Fibroblast of villous mesenchyme (primary cell): ENCODE measurements around the gene PSG2. TPM values are rescaled to one million over a fixed set of nuclear protein-coding genes. Genes with fewer than 3 reads are reported as not detected.
A peak's percentile ranks its signal among the peaks of the same experiment; 100 is the strongest.
"Not testable (repeated sequence)": the region's sequence is repeated elsewhere in the genome, so short reads cannot be mapped to it uniquely, and the experiment has no call there.

ENCODE experiments used
- DNase-seq: peaks from one replicate; pipeline ENCODE4 v3.0.0-alpha.2; 2010; ENCODE audit warnings: low read depth
- H3K4me3 ChIP-seq: 2 replicates; pipeline ENCODE4 v1.5.1; 2011; ENCODE audit warnings: low read depth, mild to moderate bottlenecking, low read length
- total RNA-seq: library from RNA; depleted of rRNA; stranded (reverse); fragments of >200 nt; gene quantifications from 2 replicates; pipeline ENCODE4 v1.2.3, GENCODE V29; 2012
- TF ChIP-seq, protein P1 (sequence below): IDR thresholded peaks from 2 replicates; pipeline ENCODE4 v1.5.1; 2012; ENCODE audit warnings: low read depth, mild to moderate bottlenecking, low read length; ENCODE audit not compliant: insufficient read depth

The PSG2 gene
- total RNA-seq, 1 donor, result 5.2 TPM

DNA sequence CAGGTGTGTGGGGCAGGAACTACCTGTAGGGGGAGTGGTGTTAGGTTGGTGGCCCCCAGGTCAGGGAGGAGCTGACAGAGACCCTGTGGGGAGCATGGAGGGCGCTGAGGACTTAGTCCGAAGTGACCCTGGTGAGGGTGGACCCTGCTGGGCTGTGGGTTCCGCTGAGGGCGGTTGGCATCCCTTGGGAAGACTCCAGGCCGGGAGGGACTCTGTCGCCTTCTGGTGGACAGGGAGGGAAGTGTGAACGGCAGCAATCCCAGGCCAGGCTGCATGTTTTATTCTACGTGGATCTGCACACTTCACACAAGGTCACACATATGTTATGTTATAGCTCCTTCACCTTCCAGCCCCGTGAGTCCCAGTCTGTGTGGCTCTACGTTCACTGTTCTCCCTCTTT is 54.5 kb downstream of the PSG2 start:
- not testable (repeated sequence) for H3K4me3 ChIP-seq, DNase-seq
- TF ChIP-seq, protein P1, sequence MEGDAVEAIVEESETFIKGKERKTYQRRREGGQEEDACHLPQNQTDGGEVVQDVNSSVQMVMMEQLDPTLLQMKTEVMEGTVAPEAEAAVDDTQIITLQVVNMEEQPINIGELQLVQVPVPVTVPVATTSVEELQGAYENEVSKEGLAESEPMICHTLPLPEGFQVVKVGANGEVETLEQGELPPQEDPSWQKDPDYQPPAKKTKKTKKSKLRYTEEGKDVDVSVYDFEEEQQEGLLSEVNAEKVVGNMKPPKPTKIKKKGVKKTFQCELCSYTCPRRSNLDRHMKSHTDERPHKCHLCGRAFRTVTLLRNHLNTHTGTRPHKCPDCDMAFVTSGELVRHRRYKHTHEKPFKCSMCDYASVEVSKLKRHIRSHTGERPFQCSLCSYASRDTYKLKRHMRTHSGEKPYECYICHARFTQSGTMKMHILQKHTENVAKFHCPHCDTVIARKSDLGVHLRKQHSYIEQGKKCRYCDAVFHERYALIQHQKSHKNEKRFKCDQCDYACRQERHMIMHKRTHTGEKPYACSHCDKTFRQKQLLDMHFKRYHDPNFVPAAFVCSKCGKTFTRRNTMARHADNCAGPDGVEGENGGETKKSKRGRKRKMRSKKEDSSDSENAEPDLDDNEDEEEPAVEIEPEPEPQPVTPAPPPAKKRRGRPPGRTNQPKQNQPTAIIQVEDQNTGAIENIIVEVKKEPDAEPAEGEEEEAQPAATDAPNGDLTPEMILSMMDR, result peak; percentile 42

DNA sequence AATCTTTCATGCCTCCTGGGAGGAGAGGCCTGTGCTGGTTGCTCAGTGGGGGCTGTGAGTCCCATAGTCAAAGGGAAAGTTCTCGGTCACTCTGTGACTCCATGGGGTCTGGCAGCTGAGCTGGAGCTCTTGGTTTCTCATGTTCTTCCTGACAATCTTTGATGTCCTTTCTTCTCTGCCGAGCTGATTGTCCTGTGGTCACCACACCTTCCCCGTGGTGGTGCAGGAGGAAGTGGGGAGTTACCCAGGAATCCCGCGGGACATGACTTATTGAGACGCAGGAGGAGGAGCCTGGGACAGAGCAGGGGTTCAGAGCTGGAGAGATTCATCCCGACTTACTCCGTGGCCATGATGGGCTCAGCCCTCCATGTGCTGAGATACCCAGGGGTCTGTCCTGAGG is 55.4 kb downstream of the PSG2 start:
- not testable (repeated sequence) for H3K4me3 ChIP-seq, DNase-seq

DNA sequence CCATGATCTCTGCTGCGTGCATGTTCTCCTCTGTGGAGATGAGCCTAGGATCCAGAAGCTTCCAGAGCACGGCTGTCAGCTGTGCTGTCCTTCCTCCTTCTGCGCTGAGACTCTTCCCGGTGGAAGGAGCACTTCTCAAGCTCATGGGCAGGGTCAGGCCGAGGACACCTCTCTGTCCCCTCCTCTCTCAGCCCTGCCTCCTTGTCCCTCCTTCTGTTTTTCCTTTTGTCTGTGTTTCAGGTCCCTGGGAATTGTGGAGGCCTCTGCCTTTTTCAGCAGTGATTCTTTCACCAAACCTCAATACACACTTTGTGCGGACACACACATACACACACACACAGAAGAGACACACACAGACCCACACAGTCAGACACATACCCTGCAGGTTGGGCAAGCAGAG is 56.1 kb downstream of the PSG2 start, which contains the start of gene PSG11:
TSS of gene PSG11 (minus strand) at position 101 of the 400 bp plus-strand sequence. CDS start at position 4, 97 bp downstream.
- not testable (repeated sequence) for H3K4me3 ChIP-seq, DNase-seq

DNA sequence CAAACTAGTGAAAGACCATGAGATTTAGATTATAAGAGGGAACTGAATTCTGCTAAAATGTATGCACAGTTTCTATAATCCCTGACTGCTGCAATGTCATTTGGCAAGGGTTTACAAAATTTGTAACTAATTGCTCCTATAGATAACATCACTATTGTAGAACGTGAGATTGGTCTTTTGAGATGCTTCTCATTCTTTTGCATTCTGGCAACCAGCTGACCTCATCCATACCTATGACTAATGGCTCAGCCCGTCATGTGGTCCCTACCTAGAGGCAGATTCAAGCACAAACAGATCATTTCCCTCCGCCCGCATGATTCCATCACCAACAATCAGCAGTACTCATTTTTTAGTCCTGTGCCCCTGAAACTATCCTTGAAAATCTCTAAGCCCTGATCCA is 60.4 kb downstream of the PSG2 start:
- DNase-seq, result peak; percentile 75
- H3K4me3 ChIP-seq, result not testable (repeated sequence)

DNA sequence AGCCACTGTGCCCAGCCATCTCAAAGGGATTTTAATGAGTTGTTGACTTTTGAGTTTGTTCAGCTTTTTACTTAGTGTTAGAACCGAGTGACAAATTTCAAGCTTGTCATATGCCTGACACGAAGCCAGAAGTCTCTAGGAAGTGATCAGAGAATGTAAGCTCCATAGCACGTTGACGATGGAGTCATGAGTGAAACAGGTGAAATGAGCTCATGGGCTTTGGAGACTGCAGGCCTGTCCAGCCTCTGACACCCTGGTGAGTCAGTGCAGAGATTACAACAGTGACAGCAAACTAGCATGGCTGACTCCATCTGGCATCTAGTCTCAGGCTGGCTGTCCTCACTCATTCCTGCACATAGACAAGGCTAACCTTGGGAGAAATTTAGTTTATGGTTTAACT is 60.9 kb downstream of the PSG2 start:
- DNase-seq, result peak; percentile 81
- H3K4me3 ChIP-seq, result not testable (repeated sequence)

DNA sequence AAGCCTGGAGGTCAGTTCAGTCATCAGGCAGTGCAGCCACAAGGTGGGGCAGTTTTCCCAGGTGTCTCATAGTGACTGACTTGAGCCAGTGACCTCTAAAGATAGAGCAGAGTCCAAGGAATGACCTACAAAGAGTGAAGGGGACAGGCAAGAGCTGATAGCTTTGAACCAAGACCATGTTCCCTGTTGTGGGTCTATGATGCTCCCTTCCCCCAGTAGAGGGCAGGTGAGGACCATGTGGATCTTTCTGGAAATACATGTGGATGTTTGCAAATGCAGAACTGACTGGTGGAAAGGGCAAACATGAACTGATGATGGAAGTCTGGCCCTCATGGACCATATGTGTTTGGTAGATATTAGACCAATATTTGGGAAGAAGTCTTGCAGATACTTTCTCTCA is 62.9 kb downstream of the PSG2 start:
- peak; percentile 28 for DNase-seq
- TF ChIP-seq, protein P1, result peak; percentile 25
- H3K4me3 ChIP-seq, result not testable (repeated sequence)

Other genes with a start within 250 kb of the PSG2 start
- 3.9 and 11.2 TPM in 2 replicates for gene PSG1, start 203.0 kb downstream of the PSG2 start, total RNA-seq
- 0.32 and 4.3 TPM in 2 replicates for gene PSG6, start 164.8 kb downstream of the PSG2 start, total RNA-seq
- not detected in 2 replicates for gene PSG7, start 145.5 kb downstream of the PSG2 start, total RNA-seq
- 0.43 TPM in 1 of 2 replicates, not detected in the other for gene PSG11, start 56.2 kb downstream of the PSG2 start, total RNA-seq
- gene PSG5, start 103.8 kb upstream of the PSG2 start, total RNA-seq, result 39.3 and 45.3 TPM in 2 replicates
- 1.9 and 121 TPM in 2 replicates for gene PSG4, start 122.9 kb upstream of the PSG2 start, total RNA-seq
- gene PSG9, start 186.8 kb upstream of the PSG2 start, total RNA-seq, result 0.32 and 0.43 TPM in 2 replicates